NT2/D1 (cell line): ENCODE measurements around the gene NRXN3.

Experiments
- DNase-seq: peaks from one replicate; pipeline ENCODE4 v3.0.0-alpha.2; 2011; ENCODE audit warnings: low read depth, low spot score
- H3K27me3 ChIP-seq: 2 replicates; pipeline ENCODE4 v1.6.0; 2011; ENCODE audit warnings: mild to moderate bottlenecking; ENCODE audit not compliant: insufficient read length, insufficient read depth
- H3K36me3 ChIP-seq: 2 replicates; pipeline ENCODE4 v1.6.1; 2011; ENCODE audit warnings: mild to moderate bottlenecking, low read length, mixed read lengths; ENCODE audit not compliant: insufficient read depth, insufficient read length
- H3K4me1 ChIP-seq: 2 replicates; pipeline ENCODE4 v1.5.1; 2011; ENCODE audit not compliant: insufficient read depth, insufficient read length
- H3K4me3 ChIP-seq: 2 replicates; pipeline ENCODE4 v1.5.1; 2011; ENCODE audit warnings: low read depth; ENCODE audit not compliant: insufficient read length
- H3K9ac ChIP-seq: 2 replicates; pipeline ENCODE4 v1.6.0; 2011; ENCODE audit warnings: low read depth; ENCODE audit not compliant: insufficient read length
- H3K9me3 ChIP-seq: 2 replicates; pipeline ENCODE4 v1.5.1; 2011; ENCODE audit warnings: mild to moderate bottlenecking, low read length; ENCODE audit not compliant: insufficient read depth
- SUZ12 ChIP-seq: IDR thresholded peaks from 2 replicates; pipeline ENCODE4 v1.6.1; 2011; ENCODE audit not compliant: insufficient read length, insufficient read depth; ENCODE audit errors: extremely low read depth
- YY1 ChIP-seq: IDR thresholded peaks from 2 replicates; pipeline ENCODE4 v1.6.1; 2011; ENCODE audit not compliant: insufficient read length, insufficient read depth
- ZNF274 ChIP-seq: IDR thresholded peaks from 2 replicates; pipeline ENCODE4 v1.6.1; 2011; ENCODE audit warnings: mild to moderate bottlenecking, low read depth, low read length

Gene NRXN3

GRCh38 chr14:79540394-79540793 lies 1370.2 kb downstream of the NRXN3 start:
- TF ChIP-seq YY1: no peak
- no peak for TF ChIP-seq SUZ12
- TF ChIP-seq ZNF274: no peak
- Histone ChIP-seq H3K4me1 (no peaks in the 10 kb centered on the region), H3K9ac (no peak overlapping the region), H3K9me3 (no peaks in the 10 kb centered on the region), H3K27me3 (no peaks in the 10 kb centered on the region), H3K4me3 (no peak overlapping the region), H3K36me3 (no peaks in the 10 kb centered on the region)
- DNase-seq: no peak

- Histone ChIP-seq H3K9me3 (no peaks in the 10 kb centered on the region), H3K36me3 (no peaks in the 10 kb centered on the region), H3K9ac (no peak overlapping the region), H3K4me1 (no peaks in the 10 kb centered on the region), H3K4me3 (no peak overlapping the region), H3K27me3 (no peaks in the 10 kb centered on the region)
- no peak for DNase-seq
- TF ChIP-seq SUZ12 (no peak), ZNF274 (no peak), YY1 (no peak)
These were observed 1371.9 kb downstream of the NRXN3 start for GRCh38 chr14:79542121-79542520.

GRCh38 chr14:79543348-79543747 lies 1373.2 kb downstream of the NRXN3 start:
- no peaks in the 10 kb centered on the region for H3K4me1 ChIP-seq
- no peaks in the 10 kb centered on the region for H3K36me3 ChIP-seq
- H3K4me3 ChIP-seq: no peak overlapping the region
- TF ChIP-seq ZNF274 (no peak), SUZ12 (no peak), YY1 (no peak)
- no peaks in the 10 kb centered on the region for H3K27me3 ChIP-seq
- H3K9ac ChIP-seq: no peak overlapping the region
- no peak for DNase-seq
- no peaks in the 10 kb centered on the region for H3K9me3 ChIP-seq

GRCh38 chr14:79543967-79544697 lies 1374.0 kb downstream of the NRXN3 start:
- TF ChIP-seq ZNF274 (no peak), YY1 (no peak), SUZ12 (no peak)
- no peaks in the 10 kb centered on the region for H3K36me3 ChIP-seq
- DNase-seq: peak; percentile 30
- no peaks in the 10 kb centered on the region for H3K4me1 ChIP-seq
- no peaks in the 10 kb centered on the region for H3K9me3 ChIP-seq
- no peak overlapping the region for H3K9ac ChIP-seq
- H3K27me3 ChIP-seq: no peaks in the 10 kb centered on the region
- H3K4me3 ChIP-seq: no peak overlapping the region

- no peaks in the 10 kb centered on the region for H3K9me3 ChIP-seq
- H3K9ac ChIP-seq: no peak overlapping the region
- no peaks in the 10 kb centered on the region for H3K4me1 ChIP-seq
- no peak for DNase-seq
- no peak for TF ChIP-seq ZNF274
- no peak for TF ChIP-seq YY1
- no peaks in the 10 kb centered on the region for H3K27me3 ChIP-seq
- no peaks in the 10 kb centered on the region for H3K36me3 ChIP-seq
- no peak overlapping the region for H3K4me3 ChIP-seq
These were observed 1374.5 kb downstream of the NRXN3 start for GRCh38 chr14:79544698-79545070.

- no peak overlapping the region for H3K9ac ChIP-seq
- H3K9me3 ChIP-seq: no peaks in the 10 kb centered on the region; the same call in 1 of the 2 replicates
- TF ChIP-seq ZNF274 (no peak), SUZ12 (no peak), YY1 (no peak)
- DNase-seq: no peak
- H3K4me1 ChIP-seq: peaks cover 2% of the 10 kb centered on the region
- no peaks in the 10 kb centered on the region for H3K36me3 ChIP-seq
- no peak overlapping the region for H3K4me3 ChIP-seq
- no peaks in the 10 kb centered on the region for H3K27me3 ChIP-seq
These were observed 1378.7 kb downstream of the NRXN3 start for GRCh38 chr14:79548836-79549235.

- Histone ChIP-seq H3K9me3 (no peaks in the 10 kb centered on the region; the same call in 1 of the 2 replicates), H3K4me1 (peaks cover 2% of the 10 kb centered on the region), H3K4me3 (no peak overlapping the region), H3K9ac (no peak overlapping the region), H3K27me3 (no peaks in the 10 kb centered on the region), H3K36me3 (no peaks in the 10 kb centered on the region)
- no peak for TF ChIP-seq ZNF274
- TF ChIP-seq YY1: no peak
- TF ChIP-seq SUZ12: no peak
- no peak for DNase-seq
These were observed 1379.3 kb downstream of the NRXN3 start for GRCh38 chr14:79549515-79549914.
